SKM-1 treated with dmso at 0.1 percent for 144 hours (cell line): Measurements from ENCODE around the gene TMOD3.

Experiments
- DNase-seq: peaks from one replicate; lab custom pipeline; 2025; ENCODE audit not compliant: unreplicated experiment; lab: John Stamatoyannopoulos, UW

The TMOD3 gene

DNA sequence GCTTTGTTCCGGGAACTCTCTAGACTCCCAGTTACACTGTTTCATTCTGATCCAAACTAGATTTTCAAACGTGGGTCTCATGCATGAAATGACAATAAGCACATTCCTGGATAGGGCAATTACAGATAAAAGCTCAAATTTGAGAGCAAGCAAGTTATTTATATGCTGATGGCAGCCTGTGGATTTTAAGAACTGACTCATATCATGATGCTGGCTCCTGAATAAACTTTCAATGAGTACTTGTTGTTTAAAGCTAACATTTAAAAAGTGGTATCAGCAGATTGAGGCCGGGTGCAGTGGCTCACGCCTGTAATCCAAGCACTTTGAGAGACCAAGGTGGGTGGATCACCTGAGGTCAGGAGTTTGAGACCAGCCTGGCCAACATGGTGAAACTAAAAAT is 75.5 kb downstream of the TMOD3 start:
- no peak for DNase-seq

DNA sequence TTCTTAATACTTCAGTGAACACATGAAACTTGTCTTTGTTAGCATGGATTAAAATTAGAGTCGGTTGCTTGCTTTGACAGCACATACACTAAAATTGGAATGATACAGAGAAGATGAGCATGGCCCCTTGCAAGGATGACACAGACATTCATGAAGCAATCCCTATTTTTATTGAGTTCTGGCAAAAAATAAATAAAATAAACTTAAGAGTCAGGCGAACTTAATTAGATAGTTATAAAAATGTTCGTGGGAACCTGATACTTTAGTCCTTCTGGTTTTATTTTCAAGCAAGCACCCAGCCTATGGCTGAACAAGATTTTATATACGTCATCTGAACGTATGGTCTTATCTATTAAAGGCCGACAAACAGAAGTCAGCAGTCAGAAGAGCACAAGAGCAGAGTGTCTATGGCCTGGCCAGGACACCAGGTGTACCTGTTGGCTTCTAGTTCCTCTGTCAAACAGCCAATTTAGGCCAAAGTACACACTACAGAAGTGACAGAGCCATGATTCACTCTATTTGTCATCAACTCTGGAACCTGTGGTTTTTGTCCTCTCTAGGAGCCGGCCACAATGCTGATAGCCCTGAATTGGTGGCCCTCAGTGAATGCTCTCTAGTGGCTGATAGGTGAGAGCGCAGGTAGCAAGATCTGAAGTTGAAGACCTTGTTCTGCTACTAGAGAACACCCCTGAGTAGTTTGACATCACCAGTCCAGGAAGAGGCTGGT is 77.8 kb downstream of the TMOD3 start:
- no peak for DNase-seq

DNA sequence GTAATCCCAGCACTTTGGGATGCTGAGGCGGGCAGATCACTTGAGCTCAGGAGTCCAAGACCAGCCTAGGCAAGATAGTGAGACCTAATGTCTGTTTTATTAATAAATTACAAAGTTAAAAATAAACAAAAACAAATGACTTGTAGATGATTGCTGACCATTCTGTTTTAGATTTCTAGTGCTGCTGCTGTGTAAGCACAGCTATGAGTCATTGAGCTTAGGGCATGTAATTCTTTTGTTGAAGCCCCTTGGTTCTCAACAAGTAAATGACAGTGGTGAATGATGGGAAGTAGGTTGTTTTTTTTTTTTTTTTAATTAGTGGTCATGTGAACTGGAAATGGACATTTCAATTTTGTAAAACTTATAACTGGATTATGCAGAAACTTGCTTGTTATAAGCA is 78.9 kb downstream of the TMOD3 start:
- DNase-seq, result no peak

DNA sequence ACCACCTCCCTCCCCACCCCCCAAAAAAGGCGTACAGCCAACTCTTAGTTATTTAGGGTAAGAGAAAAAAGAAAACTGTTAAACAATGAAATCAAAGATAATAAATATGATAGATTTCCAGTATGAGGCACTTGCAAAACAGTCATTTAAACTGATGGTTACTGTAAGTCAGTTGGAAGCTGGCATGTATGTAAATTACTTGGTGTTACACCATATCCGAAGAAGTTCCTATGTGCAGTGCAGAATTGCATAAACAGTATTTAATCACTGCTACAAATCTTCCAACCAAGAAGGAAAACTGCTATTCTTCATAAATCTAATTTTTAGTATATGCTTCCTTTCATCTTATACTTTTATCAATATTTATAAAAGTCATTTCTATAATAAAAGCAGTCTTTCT is 80.1 kb downstream of the TMOD3 start:
- no peak for DNase-seq

DNA sequence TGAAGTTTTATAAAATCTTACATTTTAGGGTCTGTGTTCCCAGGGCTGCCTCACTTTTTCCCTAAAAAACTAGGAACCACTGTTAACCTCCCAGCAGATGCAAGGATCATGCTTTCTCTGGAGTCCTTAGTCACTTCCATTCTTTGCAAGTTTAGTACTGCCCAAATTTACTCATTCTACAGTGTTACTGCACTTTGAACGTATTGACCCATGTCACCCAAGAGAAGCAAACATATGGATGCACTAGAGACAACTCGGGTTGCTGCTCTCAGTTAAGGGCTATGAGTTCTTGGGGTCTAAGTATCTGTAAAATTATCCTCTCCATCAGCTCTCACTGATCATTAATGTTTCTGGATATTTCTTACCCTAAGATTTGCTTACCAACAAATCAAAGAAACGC is 83.1 kb downstream of the TMOD3 start:
- no peak for DNase-seq

DNA sequence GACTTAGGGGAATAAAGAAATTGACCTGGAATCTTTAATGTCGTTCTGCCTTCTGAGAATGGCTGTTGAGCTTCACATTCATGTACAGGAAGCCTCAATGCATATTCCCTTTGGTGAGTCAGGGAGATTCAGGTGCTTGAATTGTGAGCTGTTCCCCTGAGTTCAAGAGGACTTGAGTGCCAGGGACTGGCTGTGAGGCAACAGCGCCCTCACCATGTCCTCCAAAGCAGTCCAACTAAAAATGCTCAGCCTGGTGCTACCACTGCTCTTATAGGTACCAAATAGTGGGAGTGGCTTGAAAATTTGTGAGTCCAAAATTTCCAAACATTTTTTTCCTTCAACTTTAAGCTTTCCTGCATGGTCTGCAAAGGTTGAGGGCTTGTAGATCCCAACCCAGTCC is 88.0 kb downstream of the TMOD3 start:
- no peak for DNase-seq

DNA sequence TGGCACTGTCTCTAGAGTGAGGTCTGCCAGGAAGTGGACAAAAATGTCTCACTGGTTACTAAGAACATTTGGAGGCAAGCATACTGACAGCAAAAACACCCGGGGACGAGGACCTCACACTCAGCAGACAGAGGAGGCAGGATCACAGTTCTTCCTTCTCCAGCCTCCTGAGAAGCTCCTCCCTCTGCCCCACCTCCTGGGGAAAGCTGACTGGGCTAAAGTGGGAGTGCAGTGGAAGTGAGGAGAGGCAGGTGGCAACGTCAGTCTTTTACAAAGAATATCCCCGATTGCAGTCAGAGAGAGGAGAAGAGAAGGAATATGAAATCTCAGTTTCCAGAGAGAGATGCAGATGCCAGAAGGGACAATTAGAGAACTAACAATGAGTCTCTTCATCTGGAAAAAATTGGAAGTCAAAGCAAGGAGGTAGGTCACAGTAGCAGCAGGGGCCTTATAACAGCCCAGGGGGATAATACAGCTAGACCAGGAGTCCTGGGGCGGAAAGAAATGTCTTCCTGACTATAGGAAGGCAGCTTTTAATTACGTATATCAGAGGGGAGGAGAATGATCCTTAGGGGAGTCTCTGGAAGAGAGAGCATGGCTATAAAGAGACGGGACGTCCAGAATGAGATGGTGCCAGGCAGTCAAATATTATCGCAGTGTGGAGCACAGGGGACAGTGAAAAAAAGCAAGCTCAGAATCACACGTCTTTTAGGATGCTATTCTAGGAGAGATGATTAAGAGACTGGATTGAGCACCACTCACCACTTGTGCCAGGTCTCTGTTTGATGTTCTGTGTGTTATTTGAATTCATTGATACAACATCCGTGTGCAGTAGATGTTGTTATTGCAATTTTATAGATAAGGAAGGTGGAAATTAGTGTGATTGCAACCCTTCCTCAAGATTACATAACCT is 95.0 kb downstream of the TMOD3 start:
- DNase-seq, result no peak

DNA sequence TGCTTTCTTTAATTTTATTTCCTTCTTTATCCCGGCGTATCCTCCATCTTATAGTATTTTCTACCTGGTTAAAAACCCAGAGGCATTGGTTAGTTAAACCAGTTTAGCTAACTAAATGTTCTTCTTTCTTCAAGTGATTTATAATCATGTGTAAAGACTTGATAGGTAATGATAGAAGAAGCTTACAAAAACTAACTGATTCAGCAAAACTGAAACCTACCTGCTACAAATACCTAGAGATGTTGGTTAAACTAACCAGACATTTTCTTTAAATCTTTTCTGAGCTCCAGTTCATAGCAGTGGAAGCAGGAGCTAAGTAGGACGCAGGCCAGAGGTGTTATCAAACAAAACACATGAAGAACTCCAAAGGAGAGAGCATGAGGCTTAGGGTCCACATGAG is 97.4 kb downstream of the TMOD3 start:
- DNase-seq, result no peak

DNA sequence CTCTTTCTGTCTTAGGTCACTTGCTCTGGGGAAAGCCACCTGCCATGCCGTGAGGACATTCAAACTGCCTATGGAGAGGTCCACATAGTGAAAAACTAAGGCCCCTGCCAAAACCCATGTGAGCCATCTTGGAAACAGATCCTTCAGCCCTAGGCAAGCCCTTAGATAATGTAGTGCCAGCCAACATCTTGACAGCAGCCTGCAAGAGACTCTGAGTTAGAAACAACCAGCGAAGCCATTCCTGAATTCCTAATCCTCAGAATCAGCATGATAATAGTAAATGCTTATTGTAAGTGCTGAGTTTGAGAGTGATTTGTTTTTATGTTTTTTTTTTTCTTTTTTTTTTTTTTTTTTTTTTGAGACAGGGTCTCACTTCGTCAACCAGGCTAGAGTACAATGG is 101.6 kb downstream of the TMOD3 start:
- DNase-seq, result no peak

DNA sequence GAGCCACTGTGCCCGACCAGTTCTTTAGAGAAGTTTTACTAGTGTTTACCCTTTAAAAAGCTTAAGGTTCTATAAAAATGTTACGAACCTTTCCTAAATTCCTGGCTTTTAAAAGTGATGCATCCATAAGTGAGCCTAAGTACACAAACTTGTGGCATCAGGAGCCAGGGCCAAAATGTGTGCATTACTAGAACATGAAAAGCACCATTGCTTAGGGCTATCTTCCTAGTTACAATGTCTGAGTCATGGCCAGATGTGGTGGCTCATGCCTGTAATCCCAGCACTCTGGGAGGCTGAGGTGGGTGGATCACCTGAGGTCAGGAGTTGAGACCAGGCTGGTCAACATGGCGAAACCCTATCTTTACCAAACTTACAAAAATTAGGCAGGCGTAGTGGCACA is 102.2 kb downstream of the TMOD3 start:
- DNase-seq, result no peak

DNA sequence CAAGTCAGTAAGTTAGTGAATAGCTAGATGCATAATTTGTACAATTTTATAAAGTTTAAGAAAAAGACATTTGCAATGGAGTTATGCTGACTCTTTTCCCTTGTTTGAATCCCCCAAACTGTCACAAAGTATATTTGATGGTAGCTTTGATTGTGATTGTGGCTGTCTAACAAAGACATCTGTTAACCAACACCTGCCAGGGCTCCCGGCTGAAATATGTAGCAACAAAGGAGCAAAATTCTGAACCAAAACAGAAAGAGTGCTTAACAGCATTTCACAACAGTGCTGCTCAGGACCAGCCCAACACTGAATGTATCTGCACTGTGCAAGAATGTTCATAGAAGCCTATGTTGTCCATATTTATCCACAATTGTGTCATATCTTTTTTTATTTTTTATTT is 102.7 kb downstream of the TMOD3 start:
- DNase-seq, result no peak

DNA sequence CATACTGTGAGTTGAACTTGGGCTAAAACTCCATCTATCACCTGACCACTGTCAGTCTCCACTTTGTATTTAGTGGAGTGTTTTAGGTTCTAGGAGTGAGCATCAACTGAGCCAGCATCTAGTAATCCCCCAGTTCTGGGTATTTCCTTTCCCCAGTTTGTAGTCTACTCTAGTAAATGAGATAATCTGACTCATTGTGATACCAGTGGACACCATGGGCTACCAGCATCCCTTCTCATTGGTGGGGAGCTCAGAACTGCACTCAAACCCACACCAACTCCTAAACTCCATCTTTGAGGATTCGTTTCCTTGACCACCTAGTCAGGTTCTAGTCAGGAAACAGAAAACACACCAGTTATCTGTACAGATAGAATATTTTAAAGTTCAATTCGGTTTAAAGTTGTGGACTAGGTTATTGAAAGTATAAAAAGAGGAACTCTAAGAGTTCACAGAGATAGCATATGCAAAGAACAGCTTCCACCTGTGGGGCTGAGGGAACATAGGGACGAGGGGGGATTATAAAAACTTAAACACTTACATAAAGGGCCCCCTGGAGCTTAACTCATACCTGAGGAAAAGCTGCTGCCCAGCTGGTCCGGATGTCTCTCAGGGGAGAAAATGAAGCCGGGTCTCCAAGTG is 106.1 kb downstream of the TMOD3 start:
- DNase-seq, result no peak

DNA sequence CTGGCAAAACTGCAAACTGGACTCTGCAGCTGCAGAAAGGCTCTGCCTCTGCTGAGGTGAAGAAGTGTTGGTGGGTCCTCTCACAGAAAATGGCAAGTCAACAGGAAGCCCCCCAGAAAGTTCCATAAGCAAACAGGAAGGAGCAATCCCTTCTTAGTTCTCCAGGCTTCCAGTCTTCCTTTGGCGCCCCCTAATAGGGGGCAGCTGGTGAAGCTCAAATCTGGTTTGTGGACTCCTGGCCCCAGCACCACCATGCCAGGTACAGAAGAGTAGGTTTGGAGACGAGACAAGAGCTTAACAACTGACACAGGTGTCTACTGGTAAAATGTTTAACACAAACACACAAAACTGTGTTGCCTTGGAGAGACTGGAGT is 106.6 kb downstream of the TMOD3 start:
- DNase-seq, result no peak

DNA sequence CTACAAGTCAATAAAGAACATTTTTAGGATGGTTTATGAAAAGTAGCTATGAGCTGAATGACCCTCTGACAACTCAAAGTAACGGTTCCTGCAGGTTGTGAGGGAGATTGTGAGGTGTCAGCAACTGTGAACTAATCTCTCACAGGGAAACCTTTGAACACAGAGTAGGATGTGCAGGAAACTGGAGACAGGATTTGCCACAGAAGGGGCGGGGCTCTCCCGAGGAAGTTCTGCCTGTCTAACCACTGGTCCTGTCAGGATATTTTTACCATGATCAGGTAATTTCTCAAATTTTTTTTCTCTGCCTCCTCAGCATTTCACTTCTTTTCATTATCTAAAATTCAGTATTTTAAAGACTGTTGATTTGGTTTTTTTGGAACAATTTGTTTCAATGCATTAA is 108.8 kb downstream of the TMOD3 start:
- no peak for DNase-seq

DNA sequence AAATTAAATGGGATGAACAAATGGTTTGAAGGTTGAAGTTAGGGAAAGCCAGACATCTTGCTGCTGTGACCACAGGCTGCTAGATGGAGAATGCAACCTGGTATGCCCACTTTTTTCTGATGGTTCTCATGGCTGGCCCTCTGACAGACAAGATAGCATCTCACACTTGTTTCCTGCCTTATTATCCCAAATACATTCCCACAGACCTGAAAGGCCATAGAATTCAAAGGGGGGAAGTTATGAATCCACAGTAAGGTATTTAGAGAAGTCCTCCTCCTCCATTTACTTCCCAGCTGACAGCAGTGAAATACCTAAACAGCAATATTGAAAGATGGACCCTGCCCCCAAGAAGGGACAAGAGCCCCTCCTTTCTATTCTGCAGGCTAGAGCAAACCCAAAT is 109.8 kb downstream of the TMOD3 start:
- no peak for DNase-seq

DNA sequence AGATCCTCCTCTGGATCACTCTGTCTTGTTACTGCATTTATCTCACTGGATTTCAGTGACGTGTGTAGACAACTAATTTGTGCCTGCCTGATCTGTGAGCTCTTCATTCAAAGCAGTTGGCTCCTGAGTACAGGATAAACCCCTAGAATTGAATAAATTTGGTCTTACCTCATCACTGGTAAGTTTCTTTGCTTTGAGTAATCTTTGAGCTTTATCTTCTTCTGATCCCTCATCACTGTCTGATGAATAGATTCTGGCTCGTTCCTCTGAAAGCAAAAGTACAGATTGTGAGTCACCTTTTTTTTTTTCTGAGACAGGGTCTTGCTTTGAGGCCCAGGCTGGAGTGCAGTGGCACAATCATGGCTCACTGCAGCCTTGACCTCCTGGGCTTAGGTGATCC is 117.7 kb downstream of the TMOD3 start:
- no peak for DNase-seq

DNA sequence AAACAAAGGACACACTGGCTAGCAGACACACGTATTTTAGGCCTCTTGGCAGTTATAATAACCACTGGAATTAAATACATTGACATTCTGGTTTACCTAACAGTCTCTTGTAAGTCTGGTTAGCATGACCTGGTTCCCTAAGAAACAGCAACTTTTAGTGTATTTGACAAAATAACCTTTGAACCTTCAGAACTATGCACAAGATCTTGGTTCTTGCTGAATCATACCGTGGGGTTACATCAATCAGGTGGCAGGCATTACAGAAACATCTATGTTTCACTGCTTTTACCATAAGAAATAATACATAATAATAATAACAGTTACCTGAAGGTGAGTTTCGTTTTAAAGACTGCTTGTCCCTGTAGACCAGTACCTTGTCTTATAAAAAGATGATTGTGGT is 123.4 kb downstream of the TMOD3 start:
- no peak for DNase-seq

DNA sequence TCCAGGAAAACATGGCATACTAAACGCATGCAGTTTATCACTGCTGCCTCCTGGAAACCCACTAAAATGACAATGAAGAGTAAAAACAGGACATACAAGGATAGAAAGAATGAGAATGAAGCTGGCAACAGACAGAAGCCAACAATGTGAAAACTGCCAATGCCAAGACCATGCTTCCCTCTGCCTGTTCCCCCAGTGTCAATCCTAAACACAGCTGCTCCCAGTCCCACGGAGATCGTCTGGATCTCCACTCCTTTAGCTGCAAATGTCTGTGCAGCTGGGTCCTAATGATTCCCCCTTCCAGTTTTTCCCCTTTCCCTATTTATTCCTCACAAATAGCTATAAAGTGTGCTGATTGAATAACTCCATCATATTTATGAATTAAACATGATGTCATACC is 126.1 kb downstream of the TMOD3 start:
- no peak for DNase-seq
